HG03039 (cell line): ENCODE measurements around the gene H3-3A.

Experiments
- ATAC-seq: cut with Tn5 transposase; IDR thresholded peaks from one replicate; pipeline ENCODE4 v1.9.1; 2021; ENCODE audit warnings: mild to moderate bottlenecking, moderate library complexity; ENCODE audit not compliant: unreplicated experiment

Gene H3-3A

DNA sequence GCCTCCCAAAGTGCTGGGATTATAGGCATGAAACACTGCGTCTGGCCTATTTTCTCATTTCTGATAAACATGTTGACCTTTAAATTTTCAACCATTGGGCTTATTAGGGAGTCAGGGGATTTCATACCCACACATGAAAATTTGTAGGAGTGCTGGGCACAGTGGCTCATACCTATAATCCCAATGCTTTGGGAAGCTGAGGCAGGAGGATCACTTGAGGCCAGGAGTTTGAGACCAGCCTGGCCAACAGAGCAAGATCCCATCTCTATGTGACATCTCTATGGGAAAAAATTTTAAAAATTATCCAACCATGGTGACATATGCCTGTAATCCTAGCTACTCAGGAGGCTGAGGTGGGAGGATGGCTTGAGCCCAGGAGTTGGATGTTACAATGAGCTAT, 10.5 kb upstream of the H3-3A start:
- ATAC-seq: no peak

- no peak for ATAC-seq
These were observed 7.8 kb upstream of the H3-3A start for GRCh38 chr1:226054519-226055327.

- no peak for ATAC-seq
These were observed 2.8 kb upstream of the H3-3A start for GRCh38 chr1:226059709-226060108.

DNA sequence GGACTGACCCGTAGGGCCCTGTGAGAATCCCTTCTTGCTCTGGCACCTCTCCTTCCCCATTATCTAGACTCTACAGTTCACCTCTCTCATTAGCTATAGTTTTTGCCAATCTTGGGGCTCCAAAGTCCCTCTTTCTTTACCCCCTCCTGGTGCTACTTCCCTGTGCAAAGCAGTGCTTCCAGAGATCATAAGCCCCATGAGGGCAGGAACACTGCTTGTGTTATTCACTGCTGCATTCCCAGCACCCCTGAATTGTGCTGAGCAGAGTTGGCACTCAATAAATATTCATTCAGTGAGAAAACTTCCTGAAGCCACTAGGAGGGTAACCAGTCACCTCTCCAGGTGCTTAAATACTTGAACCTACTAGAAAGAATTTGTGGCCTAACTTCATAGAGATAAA, 2.1 kb upstream of the H3-3A start:
- no peak for ATAC-seq

- no peak for ATAC-seq
These were observed 1.3 kb upstream of the H3-3A start for GRCh38 chr1:226061068-226061840.

DNA sequence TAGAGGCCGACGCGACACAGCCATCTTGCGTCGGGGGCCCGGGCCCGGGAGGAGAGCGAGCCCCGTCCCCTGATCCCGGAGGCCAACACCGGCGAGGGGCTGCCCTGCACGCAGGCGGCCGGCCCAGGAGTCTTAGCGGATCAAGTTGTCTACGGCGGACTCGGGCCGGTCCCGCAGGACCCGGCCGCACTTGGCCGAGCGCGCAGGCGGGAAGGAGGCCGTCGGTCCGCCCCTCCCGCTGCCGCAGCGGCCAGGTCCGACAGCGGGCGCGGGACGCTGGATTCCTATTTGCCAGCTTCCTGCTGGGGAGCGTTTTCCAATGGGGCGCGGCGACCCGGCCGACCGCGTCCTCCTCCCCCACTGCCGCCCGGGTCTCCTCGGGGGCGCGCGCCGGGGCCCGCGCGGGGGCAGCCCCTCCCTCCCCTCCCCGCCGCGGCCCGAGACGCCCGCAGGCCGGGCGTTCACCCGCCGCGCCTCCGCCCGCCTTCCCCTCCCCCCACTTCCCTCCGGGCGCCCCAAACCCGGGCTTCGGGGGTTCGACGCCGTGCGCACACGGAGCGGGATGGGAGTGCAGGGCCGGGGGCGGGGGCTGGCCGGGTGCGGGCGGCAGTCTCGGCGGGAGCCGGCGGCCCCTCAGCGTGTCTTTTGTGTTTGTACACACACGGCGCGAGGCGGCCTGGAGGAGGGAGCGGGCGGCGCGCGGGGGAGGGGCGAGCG, 517 bp upstream of the H3-3A start:
- peak; percentile 35 for ATAC-seq

DNA sequence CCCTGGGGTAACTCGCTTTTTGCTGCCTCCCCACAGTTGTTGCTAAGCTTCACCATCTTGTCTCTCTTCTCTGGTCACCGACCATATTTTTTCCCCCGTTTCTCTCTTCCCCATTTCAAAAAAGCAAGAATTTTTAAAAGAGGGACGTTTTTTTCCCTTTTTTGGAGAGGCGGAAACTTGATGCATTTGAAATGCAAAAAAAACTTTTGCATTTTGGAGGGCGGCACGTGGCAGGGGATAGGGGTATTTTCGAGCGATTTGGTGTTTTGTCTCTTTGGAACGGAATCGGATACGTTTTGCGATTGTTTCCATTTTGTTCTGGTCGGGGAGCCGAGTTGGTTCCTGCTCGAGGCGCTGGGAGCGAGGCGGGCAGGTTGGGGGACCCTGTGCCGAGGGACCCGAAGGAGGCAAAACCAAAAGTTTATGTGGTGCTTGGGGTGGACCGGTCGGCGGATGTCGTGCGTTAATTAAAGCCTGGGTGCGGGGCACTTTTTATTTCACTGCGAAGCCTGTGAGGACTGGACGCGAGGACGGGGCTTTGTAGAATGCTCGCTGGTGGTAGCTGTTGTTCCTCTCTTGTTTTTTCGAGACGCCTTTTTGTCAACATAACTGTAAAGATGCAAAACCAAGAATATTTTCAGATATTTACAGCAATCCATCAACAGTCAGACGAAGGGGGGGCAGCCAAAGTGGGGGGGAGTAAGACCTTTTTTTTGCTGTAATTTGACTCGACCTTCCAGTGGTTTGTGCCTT, 884 bp downstream of the H3-3A start:
- ATAC-seq: peak; percentile 6

GRCh38 chr1:226063977-226064815, 1.7 kb downstream of the H3-3A start:
- ATAC-seq: no peak

DNA sequence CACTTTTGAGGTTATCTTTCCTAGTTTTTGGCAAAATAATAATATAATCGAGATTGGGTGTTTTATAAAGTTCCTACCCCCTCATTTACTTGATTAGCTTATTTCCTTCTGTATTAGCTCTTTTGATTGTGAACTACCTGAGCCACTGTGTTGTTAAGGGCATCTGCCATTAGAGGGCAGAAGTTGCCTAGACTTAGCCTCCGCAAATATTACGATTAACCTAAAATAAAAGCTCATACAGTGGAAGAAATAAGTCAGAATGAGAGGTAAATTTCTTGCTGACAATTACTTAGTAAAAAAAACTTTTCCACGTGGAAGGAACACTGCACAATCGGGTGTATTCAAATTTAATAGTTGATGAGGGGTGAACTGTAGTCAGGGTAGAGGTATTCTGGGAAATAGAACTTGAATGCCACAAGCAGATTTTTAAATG, 2.3 kb downstream of the H3-3A start:
- ATAC-seq: no peak

DNA sequence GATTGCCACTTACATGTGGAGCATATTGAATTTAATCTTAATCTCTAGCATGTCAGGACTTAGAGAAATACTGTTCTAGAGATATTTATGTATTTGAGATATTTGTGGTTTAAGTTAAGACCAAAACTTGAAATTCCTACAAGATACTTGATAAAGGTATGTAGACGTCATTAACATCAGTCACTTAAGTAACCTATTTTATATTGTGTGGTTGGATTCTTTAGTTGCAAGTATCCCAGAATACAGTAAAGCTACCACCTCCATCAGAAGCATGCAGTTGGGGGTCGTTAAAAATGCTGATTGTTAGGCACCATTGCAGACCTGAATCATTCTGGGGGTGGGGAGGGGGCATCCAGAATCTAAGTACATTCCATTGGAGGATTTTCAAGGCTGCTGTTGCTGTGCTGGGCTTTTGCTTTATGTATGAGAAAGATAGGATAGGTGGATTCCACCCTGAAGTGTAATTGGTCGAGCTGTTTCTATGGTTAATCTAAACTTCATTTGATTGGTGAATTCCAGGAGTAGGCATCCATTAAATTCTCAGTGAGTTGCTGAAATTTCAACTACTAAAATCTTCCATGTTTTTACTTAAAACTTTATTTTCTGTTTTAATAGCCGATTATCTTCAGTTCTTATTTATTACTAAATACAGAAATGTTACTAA, 4.0 kb downstream of the H3-3A start:
- ATAC-seq: no peak

DNA sequence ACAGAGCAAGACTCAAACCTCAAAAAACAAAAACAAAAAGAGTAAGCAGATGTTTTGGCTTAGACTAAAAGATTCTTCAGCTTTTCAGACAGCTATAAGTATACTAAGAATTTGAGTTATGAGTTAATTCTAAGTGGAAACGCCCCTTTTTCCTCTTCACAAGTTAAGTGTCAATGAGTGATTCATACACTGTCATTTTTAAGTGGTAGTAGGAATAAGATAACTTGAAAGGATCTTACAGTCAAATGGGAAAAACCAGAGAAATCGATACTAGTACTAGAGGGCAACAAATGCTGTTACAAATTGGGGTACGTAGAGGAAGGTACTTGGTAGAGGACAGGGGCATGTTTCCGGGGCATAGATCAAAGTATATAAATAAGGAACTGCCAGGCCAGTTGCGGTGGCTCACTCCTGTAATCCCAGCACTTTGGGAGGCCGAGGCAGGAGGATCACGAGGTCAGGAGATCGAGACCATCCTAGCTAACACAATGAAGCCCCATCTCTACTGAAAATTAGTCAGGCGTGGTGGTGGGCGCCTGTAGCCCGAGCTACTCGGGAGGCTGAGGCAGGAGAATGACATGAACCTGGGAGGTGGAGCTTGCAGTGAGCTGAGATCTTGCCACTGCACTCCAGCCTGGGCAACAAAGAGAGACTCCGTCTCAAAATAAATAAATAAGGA, 7.4 kb downstream of the H3-3A start:
- ATAC-seq: no peak

DNA sequence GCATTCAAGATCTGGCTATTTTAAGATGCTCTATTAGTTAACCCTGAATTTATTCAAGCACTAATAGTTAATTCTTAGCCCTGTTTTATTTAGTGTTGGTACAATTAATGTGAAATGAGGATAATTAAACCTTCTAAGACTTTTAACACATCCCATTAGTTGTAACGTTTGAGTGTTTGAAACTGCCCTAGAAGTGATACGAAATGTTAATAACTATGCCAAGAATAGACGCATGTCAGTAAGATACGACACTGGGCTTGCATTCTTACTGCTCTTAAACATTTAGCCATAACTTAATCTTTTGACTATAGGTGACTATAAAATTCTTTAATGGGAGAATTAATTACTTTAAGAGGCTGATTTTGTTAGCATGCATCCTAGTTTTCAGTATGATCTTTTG, 9.8 kb downstream of the H3-3A start:
- ATAC-seq: no peak

- ATAC-seq: no peak
These were observed 10.9 kb downstream of the H3-3A start for GRCh38 chr1:226073184-226073950.

- ATAC-seq: no peak
These were observed 11.5 kb downstream of the H3-3A start for GRCh38 chr1:226074046-226074445.

DNA sequence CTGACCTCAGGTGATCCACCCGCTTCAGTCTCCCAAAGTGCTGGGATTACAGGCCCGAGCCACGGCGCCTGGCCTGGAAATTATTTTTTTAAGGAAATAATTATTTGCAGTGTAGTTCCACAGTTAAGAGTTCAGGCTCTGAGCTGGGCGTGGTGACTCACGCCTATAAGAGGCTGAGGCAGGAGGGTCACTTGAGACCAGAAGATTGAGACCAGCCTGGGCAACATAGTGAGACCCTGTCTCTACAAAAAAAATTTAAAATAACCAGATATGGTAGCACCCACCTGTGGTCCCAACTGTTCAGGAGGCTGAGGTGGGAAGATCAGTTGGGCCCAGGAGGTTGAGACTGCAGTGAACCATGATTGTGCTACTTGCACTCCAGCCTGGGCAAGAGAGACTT, 13.9 kb downstream of the H3-3A start:
- no peak for ATAC-seq

DNA sequence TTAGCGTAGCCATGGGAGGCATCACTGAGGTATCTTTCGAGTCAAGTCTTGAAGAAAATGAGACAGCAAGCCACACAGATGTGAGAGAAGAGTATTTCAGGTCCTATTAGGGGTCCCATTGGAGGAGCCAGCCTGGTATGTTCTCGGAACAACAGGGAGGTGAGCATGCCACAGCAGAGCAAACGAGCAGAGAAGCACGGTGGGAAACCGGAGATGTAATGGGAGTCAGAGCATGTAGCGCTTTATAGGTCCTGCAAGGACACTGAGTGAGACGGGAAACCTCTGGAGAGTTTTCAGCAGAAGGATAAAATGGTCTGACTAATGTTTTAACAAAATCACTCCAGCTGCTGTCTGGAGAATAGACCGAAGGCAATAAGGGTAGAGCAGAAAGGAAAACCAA, 15.9 kb downstream of the H3-3A start:
- no peak for ATAC-seq

DNA sequence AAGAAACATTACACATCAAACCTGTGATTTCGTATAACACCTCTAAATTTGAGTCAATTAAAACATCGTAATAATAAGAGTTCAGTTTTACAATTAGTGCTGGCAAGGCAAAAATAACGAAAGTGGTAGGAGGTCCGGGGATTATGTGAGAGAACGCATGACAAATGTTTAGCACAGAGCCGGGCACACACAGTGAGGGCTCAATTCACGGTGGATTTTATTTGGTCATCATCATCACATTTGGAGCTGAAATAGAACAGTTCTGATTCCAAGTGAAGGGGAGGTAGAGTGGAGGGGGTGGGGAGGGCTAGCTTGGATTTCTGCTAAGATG, 20.0 kb downstream of the H3-3A start:
- ATAC-seq: no peak

DNA sequence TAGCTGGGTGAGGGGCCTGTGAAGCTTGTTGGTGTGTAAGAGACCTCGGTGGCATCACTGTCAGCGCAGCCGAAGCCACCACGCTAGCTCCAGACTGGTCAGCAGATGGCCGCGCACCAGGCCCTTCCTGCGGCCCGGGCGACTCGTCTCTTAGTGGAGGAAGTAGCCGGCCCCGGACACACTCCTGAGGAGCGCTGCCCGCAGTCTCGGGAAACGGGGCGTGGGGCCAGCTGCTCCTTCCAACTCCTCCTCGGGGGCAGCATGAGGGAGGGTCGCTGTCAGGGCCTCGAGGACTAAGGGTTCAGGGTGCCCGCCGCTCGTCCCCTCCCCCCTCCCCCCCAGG, 20.4 kb downstream of the H3-3A start:
- ATAC-seq: peak; percentile 6
